ENCODE results near the gene DNAJC25. TPM values are rescaled to one million over a fixed set of nuclear protein-coding genes. Genes with fewer than 3 reads are reported as not detected.
A peak's percentile ranks its signal among the peaks of the same experiment; 100 is the strongest.

Gene DNAJC25
- total RNA-seq (10 to 100 TPM; 15.7 to 15.9 TPM), polyA plus RNA-seq (ENCODE audit: insufficient read depth, low read depth, low replicate concordance) (10.0 TPM)
- long read RNA-seq, donor 1, transcript DNAJC25-201 (4 exons, 2,268 nt): major isoform, 6 of 9 reads
- long read RNA-seq, donor 1, partial matches to known transcripts: 0 of 9 reads
- long read RNA-seq, donor 1, other reads (novel, unspliced or antisense): 0 of 9 reads
- long read RNA-seq, donor 2, partial matches to known transcripts: 0 of 2 reads
- long read RNA-seq, donor 2, other reads (novel, unspliced or antisense): 0 of 2 reads

DNA sequence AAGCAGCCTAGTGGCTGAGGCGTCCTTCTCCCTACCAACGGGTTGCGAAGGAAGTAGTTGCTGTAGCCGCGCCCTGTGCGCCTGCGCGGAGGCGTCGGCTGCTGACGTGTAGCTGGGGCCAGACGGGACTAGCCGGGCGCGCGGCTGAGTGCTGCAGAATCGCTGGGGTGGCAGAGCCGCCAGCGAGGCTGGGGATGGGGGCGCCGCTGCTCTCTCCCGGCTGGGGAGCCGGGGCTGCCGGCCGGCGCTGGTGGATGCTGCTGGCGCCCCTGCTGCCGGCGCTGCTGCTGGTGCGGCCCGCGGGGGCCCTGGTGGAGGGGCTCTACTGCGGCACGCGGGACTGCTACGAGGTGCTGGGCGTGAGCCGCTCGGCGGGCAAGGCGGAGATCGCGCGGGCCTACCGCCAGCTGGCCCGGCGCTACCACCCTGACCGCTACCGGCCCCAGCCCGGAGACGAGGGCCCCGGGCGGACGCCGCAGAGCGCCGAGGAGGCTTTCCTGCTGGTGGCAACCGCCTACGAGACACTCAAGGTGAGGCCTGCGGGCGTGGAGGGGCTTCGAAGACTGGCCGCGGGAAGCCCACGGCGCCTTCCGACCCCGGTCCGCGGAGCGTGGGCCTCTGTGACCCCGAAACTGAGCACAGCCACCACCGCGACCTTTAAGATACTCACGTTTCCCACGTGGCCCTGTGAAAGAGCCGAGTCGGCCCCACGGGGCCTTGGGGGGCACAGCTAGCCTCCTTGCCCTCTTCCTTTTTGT, at the start of gene DNAJC25:
DNAJC25 (plus strand) TSS at position 121 of the 758 bp plus-strand sequence; CDS start at position 195, 74 bp downstream.
- TF ChIP-seq POLR2A (IDR thresholded peaks at IDR 0.05): peak; percentile 97
- TF ChIP-seq, protein P1, sequence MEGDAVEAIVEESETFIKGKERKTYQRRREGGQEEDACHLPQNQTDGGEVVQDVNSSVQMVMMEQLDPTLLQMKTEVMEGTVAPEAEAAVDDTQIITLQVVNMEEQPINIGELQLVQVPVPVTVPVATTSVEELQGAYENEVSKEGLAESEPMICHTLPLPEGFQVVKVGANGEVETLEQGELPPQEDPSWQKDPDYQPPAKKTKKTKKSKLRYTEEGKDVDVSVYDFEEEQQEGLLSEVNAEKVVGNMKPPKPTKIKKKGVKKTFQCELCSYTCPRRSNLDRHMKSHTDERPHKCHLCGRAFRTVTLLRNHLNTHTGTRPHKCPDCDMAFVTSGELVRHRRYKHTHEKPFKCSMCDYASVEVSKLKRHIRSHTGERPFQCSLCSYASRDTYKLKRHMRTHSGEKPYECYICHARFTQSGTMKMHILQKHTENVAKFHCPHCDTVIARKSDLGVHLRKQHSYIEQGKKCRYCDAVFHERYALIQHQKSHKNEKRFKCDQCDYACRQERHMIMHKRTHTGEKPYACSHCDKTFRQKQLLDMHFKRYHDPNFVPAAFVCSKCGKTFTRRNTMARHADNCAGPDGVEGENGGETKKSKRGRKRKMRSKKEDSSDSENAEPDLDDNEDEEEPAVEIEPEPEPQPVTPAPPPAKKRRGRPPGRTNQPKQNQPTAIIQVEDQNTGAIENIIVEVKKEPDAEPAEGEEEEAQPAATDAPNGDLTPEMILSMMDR (IDR thresholded peaks at IDR 0.05): peak in 1 of 3 experiments; percentile 40
- no peaks in the 10 kb centered on the region for H3K9me3 ChIP-seq
- WGBS, 2 donors: 0% methylated on average over 6 to 42 of the region's 79 CpGs
- H3K27me3 ChIP-seq: no peaks in the 10 kb centered on the region
- H3K4me3 ChIP-seq: peak within 1 kb of the TSS; percentile 89 to 97
- peaks cover 22% of the 10 kb centered on the region for H3K4me1 ChIP-seq
- peak; percentile 97 for DNase-seq
- H3K36me3 ChIP-seq (ENCODE audit: low read depth, missing control alignments): no peaks in the 10 kb centered on the region
- intact Hi-C loops (cut with DNase I; ENCODE audit: low total_unique reads): no loop called here
- peak within 1 kb of the TSS; percentile 86 to 87 for H3K27ac ChIP-seq

DNA sequence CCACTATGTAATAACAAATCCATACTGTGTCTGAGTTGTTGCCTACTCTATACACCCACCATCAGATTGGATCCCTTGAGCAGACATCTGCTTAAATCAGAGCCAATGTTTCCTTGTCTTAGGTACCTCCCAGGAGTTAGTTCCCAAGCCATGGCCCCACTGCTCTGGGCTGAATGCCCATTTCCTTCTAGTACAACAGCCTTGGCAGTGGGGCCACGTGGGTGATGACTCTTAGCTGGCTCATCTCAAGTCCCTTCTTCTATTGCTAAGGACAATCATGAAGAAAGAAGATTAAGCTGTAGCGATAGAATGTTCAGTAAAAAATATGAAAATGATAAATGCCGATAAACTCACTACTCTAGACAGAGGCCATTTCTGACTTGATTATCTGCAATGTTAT, 48.2 kb upstream of the DNAJC25 start:
- no peak overlapping the region for H3K4me3 ChIP-seq
- TF ChIP-seq, protein P1 (IDR thresholded peaks at IDR 0.05): no peak
- TF ChIP-seq POLR2A (IDR thresholded peaks at IDR 0.05): no peak
- no peaks in the 10 kb centered on the region for H3K4me1 ChIP-seq
- 81 to 83% methylated on average over 3 of the region's 3 CpGs for WGBS, 2 donors
- H3K27ac ChIP-seq: no peak overlapping the region
- DNase-seq: no peak
- no peaks in the 10 kb centered on the region for H3K9me3 ChIP-seq
- H3K36me3 ChIP-seq (ENCODE audit: low read depth, missing control alignments): no peaks in the 10 kb centered on the region
- H3K27me3 ChIP-seq: no peaks in the 10 kb centered on the region
- intact Hi-C loops (cut with DNase I; ENCODE audit: low total_unique reads): no loop called here

DNA sequence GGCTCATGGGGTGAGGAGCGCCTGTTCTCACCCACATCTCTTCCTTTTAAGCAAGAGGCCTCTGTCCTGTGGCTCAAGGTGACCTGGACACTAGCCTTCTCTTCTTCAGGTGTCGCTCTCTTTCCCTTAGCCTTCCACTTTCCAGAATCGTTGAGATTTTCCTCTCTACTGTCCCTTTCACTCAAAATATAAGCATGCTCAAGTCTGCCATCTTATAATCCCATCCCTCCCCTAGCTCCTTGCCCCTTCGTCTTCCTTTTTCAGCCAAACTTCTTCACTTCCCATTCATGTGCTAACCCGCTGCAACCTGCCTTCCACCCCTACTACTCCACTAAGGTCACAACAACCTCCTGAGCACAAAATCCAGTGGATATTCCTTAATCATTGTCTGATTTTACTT, 44.8 kb upstream of the DNAJC25 start:
- Histone ChIP-seq H3K27ac (no peak overlapping the region), H3K9me3 (no peaks in the 10 kb centered on the region), H3K4me3 (no peak overlapping the region), H3K27me3 (no peaks in the 10 kb centered on the region), H3K36me3 (ENCODE audit: low read depth, missing control alignments) (no peaks in the 10 kb centered on the region), H3K4me1 (no peaks in the 10 kb centered on the region)
- no peak for DNase-seq
- WGBS, 2 donors: 92 to 95% methylated on average over 5 of the region's 5 CpGs
- no peak for TF ChIP-seq POLR2A (IDR thresholded peaks at IDR 0.05)
- TF ChIP-seq, protein P1 (IDR thresholded peaks at IDR 0.05): no peak
- intact Hi-C loops (cut with DNase I; ENCODE audit: low total_unique reads): no loop called here

DNA sequence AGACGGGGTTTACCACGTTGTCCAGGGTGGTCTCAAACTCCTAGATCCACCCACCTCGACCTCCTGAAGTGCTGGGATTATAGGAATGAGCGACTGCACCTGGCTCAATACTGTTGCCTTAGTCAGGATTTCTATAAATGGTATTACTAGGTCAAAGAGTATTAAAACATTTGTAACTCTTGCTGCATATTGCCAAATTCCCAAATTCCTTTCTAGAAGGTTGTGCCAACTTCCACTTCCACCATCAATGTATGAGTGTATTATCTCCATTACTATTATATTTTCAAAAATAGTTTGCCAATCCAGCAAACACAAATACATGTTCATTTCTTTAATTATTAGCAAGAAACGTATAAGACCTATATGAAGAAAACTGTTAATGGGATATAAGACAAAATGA, 42.3 kb upstream of the DNAJC25 start:
- no peaks in the 10 kb centered on the region for H3K9me3 ChIP-seq
- H3K4me3 ChIP-seq: no peak overlapping the region
- no peaks in the 10 kb centered on the region for H3K4me1 ChIP-seq
- H3K27ac ChIP-seq: no peak overlapping the region
- intact Hi-C loops (cut with DNase I; ENCODE audit: low total_unique reads): no loop called here
- H3K36me3 ChIP-seq (ENCODE audit: low read depth, missing control alignments): no peaks in the 10 kb centered on the region
- TF ChIP-seq POLR2A (IDR thresholded peaks at IDR 0.05): no peak
- TF ChIP-seq, protein P1 (IDR thresholded peaks at IDR 0.05): no peak
- 82 to 87% methylated on average over 5 of the region's 5 CpGs for WGBS, 2 donors
- no peaks in the 10 kb centered on the region for H3K27me3 ChIP-seq
- no peak for DNase-seq
